ENCODE data around the gene NUBP2. TPM values are rescaled to one million over a fixed set of nuclear protein-coding genes. Genes with fewer than 3 reads are reported as not detected.

Gene NUBP2
- total and polyA plus RNA-seq, 2 experiments from 2014 or later, result 79.4 to 175 TPM

- TF ChIP-seq CTCF (conservative IDR thresholded peaks at IDR 0.05; ENCODE audit: low read depth in 2 of 2), result no peak
- TF ChIP-seq STAT1 (IDR thresholded peaks at IDR 0.05; ENCODE audit: unreplicated experiment), result no peak
- TF ChIP-seq ZNF331 (CRISPR knock-in tag; IDR thresholded peaks at IDR 0.05; ENCODE audit: low read depth), result no peak
- TF ChIP-seq POLR2AphosphoS5 (IDR thresholded peaks at IDR 0.05; ENCODE audit: low read depth), result no peak
- TF ChIP-seq EZH2 (IDR thresholded peaks at IDR 0.05; ENCODE audit: low read depth, unreplicated experiment), result no peak
- TF ChIP-seq EZH2phosphoT487 (IDR thresholded peaks at IDR 0.05; ENCODE audit: unreplicated experiment), result no peak
Observed at GRCh38 chr16:1775006-1775845, 7.5 kb upstream of the NUBP2 start (continued).

GRCh38 chr16:1775846-1776671, 6.7 kb upstream of the NUBP2 start:
- H3K4me3 Mint-ChIP-seq, result no peak overlapping the region
- peaks cover 24% of the 10 kb centered on the region for H3K27me3 Mint-ChIP-seq (ENCODE audit: insufficient read depth, low read depth, poor library complexity)
- peaks cover 4% of the 10 kb centered on the region; the same call in 2 of the 3 replicates for H3K9me3 Mint-ChIP-seq
- no peak for ATAC-seq
- H3K4me1 Mint-ChIP-seq, result peaks cover 4% of the 10 kb centered on the region
- TF ChIP-seq POLR2AphosphoS5 (IDR thresholded peaks at IDR 0.05; ENCODE audit: low read depth) (no peak), CTCF (conservative IDR thresholded peaks at IDR 0.05; ENCODE audit: low read depth in 2 of 2) (no peak), ETS1 (IDR thresholded peaks at IDR 0.05) (no peak), ZNF331 (CRISPR knock-in tag; IDR thresholded peaks at IDR 0.05; ENCODE audit: low read depth) (no peak), JUNB (IDR thresholded peaks at IDR 0.05; ENCODE audit: unreplicated experiment) (no peak)
- Histone ChIP-seq H2AFZ (no peak overlapping the region), H3F3A (replicated peaks; ENCODE audit: low read depth) (peaks cover 10% of the 10 kb centered on the region; the same call in 1 of the 2 replicates), H3K4me3 (no peak overlapping the region), H3K4me2 (no peak overlapping the region), H3K9me2 (ENCODE audit: insufficient read depth) (no peaks in the 10 kb centered on the region), H3K79me2 (replicated peaks; ENCODE audit: insufficient read depth) (peaks cover 15% of the 10 kb centered on the region), H3K4me1 (ENCODE audit: insufficient read depth) (no peaks in the 10 kb centered on the region), H3K27ac (ENCODE audit: low read depth) (no peak overlapping the region), H3K36me3 (ENCODE audit: insufficient read depth) (no peaks in the 10 kb centered on the region), H3K27me3 (ENCODE audit: insufficient read depth) (no peaks in the 10 kb centered on the region), H4K20me1 (replicated peaks; ENCODE audit: insufficient read depth) (peaks cover 13% of the 10 kb centered on the region; the same call in 1 of the 2 replicates)
- H3K27ac Mint-ChIP-seq, result no peak overlapping the region
- DNase-seq (ENCODE audit: low spot score), result no peak
- peaks cover 14% of the 10 kb centered on the region for H3K36me3 Mint-ChIP-seq (ENCODE audit: low read depth)
